GM18505 (cell line): ENCODE data around the gene FBXW10.
"Not testable (repeated sequence)": the region's sequence is repeated elsewhere in the genome, so short reads cannot be mapped to it uniquely, and the experiment has no call there.

ENCODE experiments used
- ATAC-seq: cut with Tn5 transposase; IDR thresholded peaks from one replicate; pipeline ENCODE4 v1.9.1; 2021; ENCODE audit not compliant: unreplicated experiment

Gene FBXW10

GRCh38 chr17:18743699-18744421 is at the start of gene FBXW10:
Gene FBXW10, plus strand, starts transcription at chr17:18744054. Its CDS starts 191 bp downstream, at chr17:18744245.
- ATAC-seq, result not testable (repeated sequence)

- ATAC-seq, result not testable (repeated sequence)
Observed at GRCh38 chr17:18695143-18695542, 48.7 kb upstream of the FBXW10 start.

- not testable (repeated sequence) for ATAC-seq
Observed at GRCh38 chr17:18698473-18699103, 45.3 kb upstream of the FBXW10 start.

- ATAC-seq, result not testable (repeated sequence)
Observed at GRCh38 chr17:18705955-18706354, 37.9 kb upstream of the FBXW10 start.

GRCh38 chr17:18708215-18708614 is 35.6 kb upstream of the FBXW10 start:
- ATAC-seq, result not testable (repeated sequence)

- not testable (repeated sequence) for ATAC-seq
Observed at GRCh38 chr17:18712354-18712999, 31.4 kb upstream of the FBXW10 start.

- ATAC-seq, result not testable (repeated sequence)
Observed at GRCh38 chr17:18718643-18719427, 25.0 kb upstream of the FBXW10 start.

GRCh38 chr17:18719428-18720110 is 24.3 kb upstream of the FBXW10 start:
- ATAC-seq, result not testable (repeated sequence)

GRCh38 chr17:18721775-18722547 is 21.9 kb upstream of the FBXW10 start:
- ATAC-seq, result not testable (repeated sequence)

GRCh38 chr17:18722612-18723011 is 21.2 kb upstream of the FBXW10 start:
- ATAC-seq, result not testable (repeated sequence)

- ATAC-seq, result not testable (repeated sequence)
Observed at GRCh38 chr17:18723509-18723908, 20.3 kb upstream of the FBXW10 start.

GRCh38 chr17:18732438-18732837 is 11.4 kb upstream of the FBXW10 start:
- not testable (repeated sequence) for ATAC-seq

- not testable (repeated sequence) for ATAC-seq
Observed at GRCh38 chr17:18733350-18733749, 10.5 kb upstream of the FBXW10 start.

GRCh38 chr17:18739616-18740391 is 4.0 kb upstream of the FBXW10 start:
- not testable (repeated sequence) for ATAC-seq

- not testable (repeated sequence) for ATAC-seq
Observed at GRCh38 chr17:18741228-18741627, 2.6 kb upstream of the FBXW10 start.

GRCh38 chr17:18744726-18745125 is 872 bp downstream of the FBXW10 start:
- not testable (repeated sequence) for ATAC-seq

- not testable (repeated sequence) for ATAC-seq
Observed at GRCh38 chr17:18746551-18746950, 2.7 kb downstream of the FBXW10 start.

GRCh38 chr17:18747501-18747900 is 3.6 kb downstream of the FBXW10 start:
- ATAC-seq, result not testable (repeated sequence)
